HG03575 (cell line): ENCODE data around the gene KLHL6.
"Not testable (repeated sequence)": the region's sequence is repeated elsewhere in the genome, so short reads cannot be mapped to it uniquely, and the experiment has no call there.

Experiments used
- ATAC-seq: cut with Tn5 transposase; IDR thresholded peaks from one replicate; pipeline ENCODE4 v1.9.1; 2021; ENCODE audit not compliant: unreplicated experiment, insufficient number of reproducible peaks, low FRiP score; ENCODE audit errors: extremely low read depth

The KLHL6 gene

DNA sequence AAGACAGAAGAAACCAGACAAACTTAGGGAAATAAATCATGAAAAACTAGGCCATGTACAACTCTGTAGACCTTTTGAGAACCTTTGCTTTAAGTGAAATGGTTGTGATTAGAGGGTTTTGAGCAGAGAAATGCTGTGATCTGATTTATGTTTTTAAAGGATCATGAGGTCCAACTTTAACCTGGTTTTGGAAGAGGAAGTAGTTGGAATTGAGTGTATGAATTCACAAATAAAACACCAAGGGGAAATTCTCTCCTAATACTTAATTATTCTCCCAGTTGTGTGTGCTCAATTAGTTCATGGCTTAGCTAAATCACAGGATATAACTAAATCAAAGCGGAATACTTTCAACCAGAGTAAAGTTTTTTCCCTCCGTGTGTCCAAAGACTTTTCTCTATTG, 81.5 kb downstream of the KLHL6 start:
- no peak for ATAC-seq

GRCh38 chr3:183472155-183472554, 83.4 kb downstream of the KLHL6 start:
- ATAC-seq, result no peak

DNA sequence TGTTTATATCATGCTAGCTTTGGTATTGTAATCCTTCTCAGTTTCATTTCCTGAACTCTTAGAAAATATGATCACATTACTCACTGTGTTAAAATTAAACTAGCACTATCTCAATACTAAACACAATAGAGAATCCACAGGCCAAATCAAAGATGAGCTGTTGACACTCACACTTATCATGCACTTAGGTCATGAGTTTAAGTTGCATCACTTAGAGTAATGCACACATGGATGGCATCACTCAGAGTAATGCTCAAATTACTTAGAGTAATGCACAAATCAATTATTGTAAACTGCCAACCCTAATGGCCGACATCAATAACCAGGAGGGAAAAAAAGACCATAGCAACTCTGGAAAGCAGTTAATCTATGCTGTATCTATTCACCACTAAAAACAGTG, 87.1 kb downstream of the KLHL6 start:
- ATAC-seq, result no peak

DNA sequence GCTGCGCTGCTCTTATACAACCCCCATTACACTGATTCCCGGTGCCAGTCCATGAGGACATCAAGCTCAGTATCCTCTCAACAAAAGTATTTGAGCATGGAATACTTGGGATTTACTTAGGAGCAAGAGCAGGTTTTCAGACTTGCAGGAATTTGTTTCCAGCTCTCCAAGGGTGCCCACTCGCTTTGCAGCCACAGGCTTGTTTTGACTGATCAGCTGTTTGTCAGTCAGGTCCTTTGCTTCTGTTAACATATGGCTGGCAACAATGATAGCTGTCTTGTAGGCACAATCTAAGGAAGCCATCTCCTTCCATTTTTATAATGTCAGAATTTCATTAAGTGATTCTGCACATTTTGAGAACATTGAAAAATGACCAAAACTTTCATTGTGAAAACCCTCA, 88.9 kb downstream of the KLHL6 start:
- no peak for ATAC-seq

GRCh38 chr3:183465710-183466109, 89.8 kb downstream of the KLHL6 start:
- not testable (repeated sequence) for ATAC-seq

DNA sequence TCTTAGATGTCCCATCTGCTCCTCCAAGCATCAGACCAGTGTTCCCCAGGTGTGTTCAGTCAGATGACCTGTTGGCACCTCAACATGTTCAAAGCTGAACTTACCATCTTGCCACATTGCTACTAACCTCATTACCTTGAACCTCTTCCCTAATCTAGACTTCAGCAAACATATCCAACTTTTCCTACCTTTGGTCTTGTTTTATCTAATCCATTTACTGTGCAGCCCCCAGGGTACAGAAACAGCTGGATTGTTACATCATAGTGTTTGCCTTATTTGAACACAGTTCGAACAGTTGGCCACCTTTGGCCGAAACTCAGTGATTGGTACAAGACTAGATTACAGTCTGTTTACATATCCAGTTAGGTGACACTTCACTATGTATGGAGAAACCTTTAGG, 91.0 kb downstream of the KLHL6 start:
- ATAC-seq, result no peak

DNA sequence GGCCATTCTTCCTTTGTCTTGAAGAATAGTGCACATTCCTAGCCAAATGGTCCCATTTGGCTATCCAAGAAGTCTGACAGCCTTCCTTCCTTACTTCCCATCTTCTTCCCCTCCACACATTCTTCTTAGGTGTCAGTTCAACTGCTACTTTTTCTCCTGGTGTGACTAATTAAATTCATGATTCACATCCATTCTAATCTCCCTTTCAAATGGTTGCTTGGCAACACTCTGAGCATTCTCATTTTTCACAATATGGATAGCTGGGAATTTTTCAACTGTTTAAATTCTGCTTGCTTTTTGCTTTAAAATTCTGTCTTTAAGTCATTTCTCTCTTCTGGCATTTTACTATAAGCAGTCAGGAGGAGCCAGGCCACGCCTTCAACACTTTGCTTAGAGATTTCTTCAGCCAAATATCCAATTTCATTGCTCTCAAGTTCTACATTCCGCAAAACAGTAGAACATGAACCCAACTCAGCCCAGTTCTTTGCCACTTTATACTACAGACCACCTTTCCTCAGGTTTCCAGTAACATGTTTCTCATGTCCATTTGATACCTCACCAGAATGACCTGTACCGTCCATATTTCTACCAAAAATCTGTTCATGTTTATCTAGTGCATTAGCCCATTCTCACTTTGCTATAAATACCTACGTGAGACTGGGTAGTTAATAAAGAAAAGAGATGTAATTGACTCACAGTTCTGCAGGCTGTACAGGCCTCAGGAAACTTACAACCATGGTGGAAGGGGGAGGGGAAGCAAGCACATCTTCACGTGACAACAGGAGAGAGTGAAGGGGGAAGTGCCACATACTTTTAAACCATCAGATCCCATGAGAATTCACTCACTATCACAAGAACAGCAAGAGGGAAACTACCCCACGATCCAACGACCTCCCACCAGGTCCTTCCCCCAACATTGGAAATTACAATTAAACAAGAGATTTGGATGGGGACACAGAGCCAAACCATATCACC, 95.1 kb downstream of the KLHL6 start:
- no peak for ATAC-seq

DNA sequence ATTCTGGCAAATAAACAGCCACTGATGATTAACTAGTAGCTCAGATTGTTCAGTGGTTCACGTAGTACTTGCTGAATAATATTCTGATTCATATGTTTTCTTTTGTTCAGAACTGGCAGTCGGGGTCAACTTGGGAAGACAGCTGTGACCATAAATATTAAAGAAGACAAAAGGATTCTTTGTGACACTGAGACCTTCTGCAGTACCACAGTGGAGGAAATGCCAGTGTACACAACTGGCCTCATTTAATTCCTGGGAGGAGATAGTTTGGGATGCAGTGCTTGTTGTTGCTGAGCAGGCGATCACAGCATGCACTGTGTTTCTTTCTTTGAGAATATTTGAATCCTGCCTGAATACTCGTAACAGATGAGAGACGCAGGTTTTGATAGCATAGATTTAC, 100.4 kb downstream of the KLHL6 start:
- no peak for ATAC-seq

DNA sequence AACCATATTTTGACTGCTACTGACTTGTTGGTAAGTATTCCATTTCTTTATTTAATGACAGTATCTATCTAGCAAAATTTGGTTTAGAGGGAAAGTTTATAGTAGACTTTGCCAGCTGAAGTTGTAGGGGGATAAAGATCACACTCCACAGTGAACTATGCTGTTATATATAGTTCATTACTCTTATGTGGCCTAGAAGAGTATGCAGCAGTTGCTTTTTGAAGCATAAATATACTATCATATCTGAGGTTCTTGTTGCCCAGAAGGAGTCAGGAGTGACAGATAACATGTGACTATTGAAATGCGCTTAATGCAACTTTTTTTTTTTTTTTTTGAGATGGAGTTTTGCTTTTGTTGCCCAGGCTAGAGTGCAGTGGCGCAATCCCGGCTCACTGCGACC, 101.4 kb downstream of the KLHL6 start:
- ATAC-seq, result no peak

DNA sequence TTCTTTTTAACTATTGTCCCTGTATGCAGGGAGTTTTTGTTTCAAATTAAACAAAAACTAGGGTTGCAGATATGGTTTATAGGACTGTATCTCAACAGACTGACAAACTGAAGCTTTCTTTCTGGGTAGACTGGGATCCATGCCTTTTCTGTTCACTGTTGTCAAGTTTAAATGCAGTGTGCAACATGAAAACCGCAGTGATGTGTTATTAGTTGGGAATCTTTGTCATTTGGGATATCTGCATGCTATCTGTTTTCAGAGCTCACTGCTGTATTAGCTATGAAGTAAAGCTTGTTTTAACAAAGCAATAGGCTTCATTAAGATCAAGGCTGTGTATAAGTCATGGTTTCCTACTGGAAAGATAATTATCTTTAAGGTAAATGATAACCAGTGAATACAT, 105.7 kb downstream of the KLHL6 start:
- ATAC-seq, result no peak

- ATAC-seq, result no peak
These were observed 106.1 kb downstream of the KLHL6 start for GRCh38 chr3:183449391-183449790.

GRCh38 chr3:183448369-183449128, 107.0 kb downstream of the KLHL6 start:
- no peak for ATAC-seq

- ATAC-seq, result no peak
These were observed 108.1 kb downstream of the KLHL6 start for GRCh38 chr3:183447206-183448001.

- no peak for ATAC-seq
These were observed 108.7 kb downstream of the KLHL6 start for GRCh38 chr3:183446838-183447205.

GRCh38 chr3:183444748-183445147, 110.8 kb downstream of the KLHL6 start:
- no peak for ATAC-seq

- no peak for ATAC-seq
These were observed 111.8 kb downstream of the KLHL6 start for GRCh38 chr3:183443395-183444385.

GRCh38 chr3:183442994-183443393, 112.5 kb downstream of the KLHL6 start:
- ATAC-seq, result no peak

DNA sequence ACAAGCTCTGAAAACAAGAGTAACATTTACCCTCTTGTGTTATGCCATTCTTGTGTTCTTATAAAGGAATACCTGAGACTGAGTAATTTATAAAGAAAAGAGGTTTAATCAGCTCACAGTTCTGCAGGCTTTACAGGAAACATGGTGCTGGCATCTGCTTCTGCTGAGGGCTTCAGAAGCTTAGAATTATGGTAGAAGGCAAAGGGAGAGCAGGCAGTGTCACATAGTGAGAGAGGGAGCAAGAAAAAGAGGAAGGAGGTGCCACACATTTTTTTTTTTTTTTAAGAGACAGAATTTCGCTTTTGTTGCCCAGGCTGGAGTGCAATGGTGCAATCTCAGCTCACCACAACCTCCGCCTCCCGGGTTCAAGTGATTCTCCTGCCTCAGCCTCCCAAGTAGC, 115.0 kb downstream of the KLHL6 start:
- not testable (repeated sequence) for ATAC-seq
